ENCODE measurements around the gene APMAP. TPM values are rescaled to one million over a fixed set of nuclear protein-coding genes. Genes with fewer than 3 reads are reported as not detected.

The APMAP gene
- total RNA-seq, 1 donor from 2014 or later, result 108 TPM

DNA sequence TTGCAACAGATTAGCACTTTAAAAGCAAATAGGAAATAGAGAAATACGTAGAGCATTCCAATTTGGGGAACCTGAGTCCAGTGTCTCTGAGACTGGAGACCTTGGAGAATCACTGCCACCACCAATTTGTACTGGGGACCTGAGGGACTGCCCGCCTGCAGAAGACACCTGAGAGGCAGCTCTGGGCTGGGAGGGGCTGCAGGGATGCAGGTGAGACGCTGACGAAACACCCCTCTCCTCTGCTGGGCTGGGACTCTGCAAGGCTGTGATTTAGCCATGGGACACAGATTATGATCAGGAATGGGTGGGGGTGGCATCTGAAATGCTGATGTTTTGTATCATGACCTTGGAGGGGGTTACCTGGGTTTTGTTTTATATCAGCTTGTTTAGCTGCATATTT is 7.0 kb upstream of the APMAP start:
- no peak overlapping the region for H3K4me3 ChIP-seq (ENCODE audit: low read depth, low read length)
- no peak for DNase-seq (ENCODE audit: low read depth)
- TF ChIP-seq, protein P1, sequence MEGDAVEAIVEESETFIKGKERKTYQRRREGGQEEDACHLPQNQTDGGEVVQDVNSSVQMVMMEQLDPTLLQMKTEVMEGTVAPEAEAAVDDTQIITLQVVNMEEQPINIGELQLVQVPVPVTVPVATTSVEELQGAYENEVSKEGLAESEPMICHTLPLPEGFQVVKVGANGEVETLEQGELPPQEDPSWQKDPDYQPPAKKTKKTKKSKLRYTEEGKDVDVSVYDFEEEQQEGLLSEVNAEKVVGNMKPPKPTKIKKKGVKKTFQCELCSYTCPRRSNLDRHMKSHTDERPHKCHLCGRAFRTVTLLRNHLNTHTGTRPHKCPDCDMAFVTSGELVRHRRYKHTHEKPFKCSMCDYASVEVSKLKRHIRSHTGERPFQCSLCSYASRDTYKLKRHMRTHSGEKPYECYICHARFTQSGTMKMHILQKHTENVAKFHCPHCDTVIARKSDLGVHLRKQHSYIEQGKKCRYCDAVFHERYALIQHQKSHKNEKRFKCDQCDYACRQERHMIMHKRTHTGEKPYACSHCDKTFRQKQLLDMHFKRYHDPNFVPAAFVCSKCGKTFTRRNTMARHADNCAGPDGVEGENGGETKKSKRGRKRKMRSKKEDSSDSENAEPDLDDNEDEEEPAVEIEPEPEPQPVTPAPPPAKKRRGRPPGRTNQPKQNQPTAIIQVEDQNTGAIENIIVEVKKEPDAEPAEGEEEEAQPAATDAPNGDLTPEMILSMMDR (conservative IDR thresholded peaks at IDR 0.05; ENCODE audit: low read depth, low read length), result no peak

DNA sequence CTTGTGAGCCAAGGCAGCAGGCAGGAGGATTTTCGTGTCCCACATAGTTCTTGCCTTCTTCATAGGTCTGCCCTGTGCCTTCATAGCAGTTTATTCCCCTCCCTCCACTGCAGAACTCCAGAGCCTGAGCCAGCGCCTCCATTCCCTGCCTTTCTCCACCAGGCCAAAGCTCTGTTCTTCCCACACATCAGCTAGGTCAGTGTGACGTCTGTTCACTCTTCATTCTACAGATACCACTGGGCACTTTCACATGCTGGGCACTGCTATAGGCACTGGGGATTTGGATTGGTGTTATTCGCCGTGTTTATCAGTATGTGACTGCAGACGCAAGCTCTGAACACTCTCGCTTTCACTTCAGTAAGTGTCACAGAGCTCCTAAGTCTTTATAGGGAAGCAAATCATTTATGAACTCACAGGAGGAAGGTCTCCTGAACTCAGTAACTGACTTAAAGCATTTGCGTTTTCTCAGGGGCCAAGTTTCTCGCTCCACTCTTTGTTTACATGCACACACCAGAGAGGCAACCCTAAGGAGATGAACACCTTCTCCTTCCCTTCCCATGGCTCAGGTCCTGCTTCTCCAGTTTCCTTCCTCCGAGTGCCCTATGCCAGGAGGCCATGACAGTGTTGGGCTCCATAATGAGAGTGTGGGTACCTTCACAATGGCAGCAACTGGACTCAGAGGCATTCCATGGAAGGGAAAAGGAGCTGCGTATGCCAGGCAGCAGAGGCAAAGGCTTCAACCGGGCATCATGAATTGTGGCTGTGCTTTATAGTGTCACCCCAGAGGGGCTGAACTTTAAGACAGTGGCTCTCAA is 6.3 kb upstream of the APMAP start:
- TF ChIP-seq, protein P1 (conservative IDR thresholded peaks at IDR 0.05; ENCODE audit: low read depth, low read length), result no peak
- DNase-seq (ENCODE audit: low read depth), result no peak
- no peak overlapping the region for H3K4me3 ChIP-seq (ENCODE audit: low read depth, low read length)

DNA sequence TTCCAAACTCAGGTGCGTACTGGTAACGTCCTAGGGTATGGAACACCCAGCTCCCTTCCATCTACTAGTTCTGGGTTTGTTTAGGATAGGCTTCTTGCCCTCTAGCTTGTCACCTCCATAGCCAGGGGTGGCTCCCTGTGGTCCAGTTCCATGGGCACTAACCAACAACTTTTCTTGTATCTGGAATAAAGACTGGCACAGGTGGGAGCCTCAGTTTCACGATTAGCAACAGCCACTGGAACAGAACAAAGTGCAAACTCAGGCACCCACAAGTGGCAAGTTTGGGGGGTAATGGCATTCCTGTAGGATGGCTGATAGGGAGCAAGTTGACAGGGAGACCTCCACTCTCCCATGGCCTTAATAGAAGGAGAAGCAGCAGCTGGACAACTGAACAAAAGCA is 5.6 kb upstream of the APMAP start:
- TF ChIP-seq, protein P1 (conservative IDR thresholded peaks at IDR 0.05; ENCODE audit: low read depth, low read length), result no peak

DNA sequence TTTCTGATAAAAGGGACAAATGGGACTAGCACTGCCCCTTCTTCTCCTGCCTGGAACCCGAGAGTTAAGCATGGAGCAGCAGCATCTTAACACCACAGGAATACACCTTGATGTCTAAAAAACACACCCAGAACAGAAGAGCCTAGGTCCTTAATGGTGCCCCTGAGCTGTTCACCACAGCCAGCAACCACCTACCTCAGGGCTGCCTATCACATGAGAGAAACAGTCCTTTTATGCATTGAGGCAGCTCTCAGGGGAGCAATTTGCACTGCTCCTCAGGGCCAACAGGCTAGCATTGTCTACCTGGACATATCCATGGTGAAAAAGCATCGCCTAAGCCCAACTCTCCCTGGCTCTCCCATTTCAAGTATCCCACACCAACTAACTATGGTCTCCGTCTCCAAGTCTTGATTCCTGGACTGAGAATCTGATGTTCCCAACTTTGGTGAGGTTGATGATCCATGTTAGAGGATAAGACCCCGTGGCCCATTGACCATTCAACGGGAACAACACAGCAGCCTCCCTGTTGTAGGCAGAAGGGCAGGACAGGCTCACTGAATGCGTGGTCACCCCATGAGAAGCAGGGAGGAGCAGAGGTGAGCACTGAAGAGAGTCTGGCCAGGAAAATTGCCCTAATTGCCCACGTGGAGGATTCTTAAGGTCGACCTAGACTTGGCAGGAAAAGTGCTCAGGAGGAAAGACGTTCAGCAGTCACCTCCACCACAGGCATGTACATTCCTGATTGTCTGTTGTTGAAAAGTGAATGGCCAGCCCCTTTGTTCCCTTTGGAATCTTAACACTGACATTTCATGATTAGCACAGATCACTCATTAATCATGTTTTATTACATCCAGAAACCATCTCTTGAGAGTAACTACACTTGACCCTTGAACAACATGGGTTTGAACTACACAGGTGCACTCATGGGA is 4.2 kb upstream of the APMAP start:
- no peak overlapping the region for H3K4me3 ChIP-seq (ENCODE audit: low read depth, low read length)
- no peak for DNase-seq (ENCODE audit: low read depth)
- TF ChIP-seq, protein P1 (conservative IDR thresholded peaks at IDR 0.05; ENCODE audit: low read depth, low read length), result no peak

More for the DNA sequence above, 5.6 kb upstream of the APMAP start:
- no peak overlapping the region for H3K4me3 ChIP-seq (ENCODE audit: low read depth, low read length)
- no peak for DNase-seq (ENCODE audit: low read depth)

DNA sequence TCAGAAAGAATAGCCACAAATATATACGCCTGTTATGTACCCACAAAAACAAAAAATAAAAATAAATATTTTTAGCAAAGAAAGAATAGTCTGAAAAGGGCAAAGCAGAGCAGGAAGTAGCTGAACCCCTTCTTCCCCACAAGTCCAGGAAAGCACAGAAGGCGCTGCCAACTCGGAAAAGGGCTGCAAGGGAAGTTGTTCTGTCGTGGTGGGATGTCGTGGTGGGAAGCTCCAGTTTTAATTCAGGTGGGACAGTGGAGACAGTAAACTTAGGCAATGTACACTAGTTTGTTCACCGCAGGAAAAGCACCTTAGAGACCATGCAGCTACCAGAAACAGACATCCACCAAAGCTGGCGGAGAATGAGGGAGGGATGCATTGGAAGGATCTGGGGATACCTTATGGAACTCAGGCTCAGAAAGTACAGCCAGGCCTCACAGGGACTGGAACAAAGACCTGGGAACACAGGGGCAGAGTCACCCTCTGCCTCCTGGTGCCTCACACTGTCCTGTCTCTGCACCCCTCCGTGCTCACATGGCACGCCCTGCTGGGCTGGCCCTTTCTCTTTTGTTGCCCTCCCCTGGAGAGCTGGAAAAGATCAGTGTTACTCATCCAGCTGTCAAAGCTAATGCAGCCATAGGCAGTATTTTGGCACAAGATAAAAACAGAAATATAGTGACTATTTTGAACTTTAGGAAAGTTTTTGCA is 3.3 kb upstream of the APMAP start:
- TF ChIP-seq, protein P1 (conservative IDR thresholded peaks at IDR 0.05; ENCODE audit: low read depth, low read length), result no peak
- no peak overlapping the region for H3K4me3 ChIP-seq (ENCODE audit: low read depth, low read length)
- DNase-seq (ENCODE audit: low read depth), result no peak

DNA sequence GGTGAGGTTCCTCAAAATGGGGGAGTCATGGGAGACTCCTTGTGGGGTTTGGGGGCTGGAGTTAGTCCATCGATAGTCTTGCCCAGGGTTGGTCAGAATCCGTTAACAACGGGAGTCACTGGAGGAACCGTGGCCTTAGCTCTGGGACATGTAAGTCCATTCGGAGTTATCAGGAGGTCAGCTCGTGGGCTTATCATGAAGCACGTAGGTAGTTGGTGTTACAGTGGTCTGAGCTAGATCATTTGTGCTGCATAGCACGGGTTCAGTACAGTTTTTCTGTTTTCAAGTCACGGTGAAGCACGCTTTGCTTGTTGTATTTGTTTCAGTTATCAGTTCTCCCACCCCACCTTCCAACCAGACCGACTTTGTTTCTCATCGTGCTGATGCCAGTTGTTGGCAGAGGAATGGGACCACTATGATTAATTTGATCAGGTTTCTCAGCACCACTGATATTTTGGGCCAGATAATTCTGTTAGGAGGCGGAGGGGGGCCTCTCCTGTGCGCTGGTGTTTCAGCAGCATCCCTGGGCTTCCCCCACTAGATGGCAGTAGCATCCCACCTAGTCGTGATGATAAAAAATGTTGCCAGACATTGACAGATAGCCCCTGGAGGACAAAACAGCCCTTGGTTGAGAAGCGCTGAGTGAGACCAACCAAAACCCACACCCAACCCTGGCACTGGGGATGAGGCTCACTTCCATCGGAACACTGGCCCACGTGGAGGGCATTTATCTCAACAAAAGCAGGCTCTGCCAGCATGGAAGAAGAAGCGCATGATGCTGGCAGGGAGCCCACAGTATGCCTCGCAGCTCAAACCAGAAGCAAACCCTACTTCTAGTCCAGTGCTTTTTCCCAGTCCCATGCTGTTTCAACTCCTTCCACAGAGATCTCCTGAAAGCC is 2.2 kb upstream of the APMAP start:
- DNase-seq (ENCODE audit: low read depth), result no peak
- TF ChIP-seq, protein P1 (conservative IDR thresholded peaks at IDR 0.05; ENCODE audit: low read depth, low read length), result peak; percentile 93
- H3K4me3 ChIP-seq (ENCODE audit: low read depth, low read length), result no peak overlapping the region

All from epithelial cell of proximal tubule (primary cell).